Astrocyte (in vitro differentiated cells and primary cell): Measurements from ENCODE around the gene MDM2.

ENCODE experiments used
- CTCF ChIP-seq: IDR thresholded peaks from 2 replicates; pipeline ENCODE4 v1.5.1; 2011; ENCODE audit warnings: low read depth, mild to moderate bottlenecking, inconsistent platforms, low read length, moderate library complexity; ENCODE audit not compliant: insufficient read depth
- EZH2 ChIP-seq: IDR thresholded peaks from 2 replicates; pipeline ENCODE4 v1.6.1; 2012; ENCODE audit warnings: mild to moderate bottlenecking, low read length, inconsistent platforms; ENCODE audit not compliant: insufficient read depth

- TF ChIP-seq CTCF: no peak
- no peak for TF ChIP-seq EZH2
These were observed 7.7 kb upstream of the MDM2 start for GRCh38 chr12:68800294-68800693.
